NCI-H2171 treated with DMSO at 0.1 percent for 48 hours (cell line): ENCODE measurements around the gene GADD45GIP1.
"Not testable (repeated sequence)": the region's sequence is repeated elsewhere in the genome, so short reads cannot be mapped to it uniquely, and the experiment has no call there.

Experiments
- DNase-seq: peaks from one replicate; lab custom pipeline; 2025; lab: John Stamatoyannopoulos, UW

Gene GADD45GIP1

DNA sequence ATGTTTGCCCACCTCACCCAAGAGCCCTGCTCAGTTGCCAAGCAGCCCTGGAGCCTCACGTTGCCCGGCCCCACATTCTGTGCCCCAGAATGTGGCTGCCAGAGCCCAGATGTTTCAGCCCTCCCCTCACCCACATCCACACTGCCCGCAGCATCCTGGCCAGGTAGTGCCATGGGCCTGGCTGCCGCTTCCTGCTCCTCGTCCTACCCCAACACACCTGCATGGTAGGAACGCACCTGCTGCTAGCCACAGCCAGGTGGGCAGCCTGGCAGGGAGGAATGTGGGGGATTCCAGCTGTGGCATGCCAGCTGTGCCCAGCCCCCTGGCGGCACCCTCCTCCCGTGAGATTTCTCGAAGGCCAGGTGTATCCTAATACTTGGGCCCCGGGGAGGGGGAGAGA is 30.8 kb upstream of the GADD45GIP1 start:
- DNase-seq: peak; percentile 15

DNA sequence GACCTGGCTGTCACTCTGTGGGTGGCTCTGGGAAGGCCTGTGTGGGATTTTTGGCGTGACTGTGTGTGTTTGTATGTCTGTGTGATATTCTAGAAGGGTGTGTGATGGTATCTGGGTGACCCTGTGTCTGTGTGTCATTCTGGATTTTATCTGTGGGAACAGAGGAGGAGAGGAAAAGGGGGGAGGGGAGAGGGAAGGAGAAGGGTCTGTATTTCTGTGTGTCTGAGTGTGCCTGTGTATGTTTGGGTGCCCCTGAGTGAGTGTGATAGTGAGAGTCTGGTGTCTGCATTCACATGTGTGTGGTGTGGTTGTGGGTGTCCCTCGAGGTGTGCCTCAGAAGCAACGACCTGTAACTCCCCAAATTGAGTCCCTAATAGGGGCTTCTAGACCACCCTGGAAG is 30.2 kb upstream of the GADD45GIP1 start:
- DNase-seq: no peak

DNA sequence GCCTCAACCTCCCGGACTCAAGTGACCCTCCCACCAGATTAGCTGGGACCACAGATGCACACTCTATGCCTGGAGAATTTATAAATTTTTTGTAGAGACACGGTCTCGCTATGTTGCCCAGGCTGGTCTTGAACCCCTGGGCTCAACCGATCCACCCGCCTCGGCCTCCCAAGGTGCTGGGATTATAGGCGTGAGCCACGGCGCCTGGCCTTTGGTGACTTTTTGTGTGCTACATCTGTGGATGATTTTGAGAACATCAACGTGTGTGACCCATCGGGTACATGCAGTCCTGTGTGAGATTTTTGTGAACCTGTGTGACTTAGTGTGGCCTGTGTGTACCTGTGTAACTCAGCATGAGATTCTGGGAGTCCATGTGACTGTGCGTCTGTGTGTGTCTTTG is 29.7 kb upstream of the GADD45GIP1 start:
- DNase-seq: no peak

DNA sequence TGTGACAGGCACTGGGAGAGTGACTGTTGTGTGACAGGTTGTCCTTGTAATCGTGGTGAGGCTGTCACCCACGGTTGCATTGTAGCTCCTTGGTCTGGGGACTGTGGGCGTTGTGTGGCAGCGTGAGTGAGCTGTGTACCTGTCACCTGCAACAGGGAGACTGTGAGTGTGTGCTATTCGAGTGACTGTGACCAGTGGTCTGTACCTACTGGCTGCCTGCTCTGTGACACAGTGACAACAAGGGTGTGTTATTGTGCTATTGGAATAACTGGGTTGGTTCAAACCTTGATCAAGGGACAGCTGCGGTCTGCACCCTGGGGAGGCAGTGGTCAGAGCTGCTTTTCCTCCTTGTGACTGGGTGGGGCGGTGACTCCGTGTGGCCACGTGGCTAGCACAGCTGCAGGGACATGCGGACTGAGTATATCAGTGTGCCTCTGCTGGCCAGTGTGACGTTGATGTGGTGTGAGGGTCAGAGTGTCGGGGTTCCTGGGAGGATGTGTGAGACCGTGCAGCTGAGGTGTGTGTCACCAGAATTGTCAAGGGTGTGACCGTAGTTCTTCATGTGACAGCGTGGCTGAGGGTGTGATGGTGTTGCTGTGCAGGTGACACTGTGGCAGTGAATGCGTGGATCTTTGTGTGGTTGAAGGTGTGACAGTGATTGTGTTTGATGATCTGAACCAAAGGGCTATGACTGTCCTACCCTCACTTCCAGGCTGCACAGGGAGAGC is 28.2 kb upstream of the GADD45GIP1 start:
- no peak for DNase-seq

DNA sequence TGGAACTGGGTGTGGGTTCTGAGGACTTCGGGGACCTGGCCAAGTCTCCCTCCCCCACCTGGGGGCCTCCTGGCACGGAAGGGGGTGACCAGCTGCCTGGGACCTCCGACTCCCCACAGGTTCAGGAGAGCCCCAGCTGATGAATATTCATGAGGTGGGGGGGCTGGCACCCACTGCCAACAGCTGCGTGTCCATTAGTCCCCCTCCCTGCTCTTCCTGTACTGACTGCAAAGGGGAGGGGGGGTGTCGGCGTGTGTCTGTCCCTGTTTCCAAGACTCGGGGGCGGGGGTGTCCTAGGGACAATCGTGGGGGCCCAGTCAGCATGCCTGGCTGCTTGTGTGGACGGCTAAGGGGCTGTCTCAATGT is 27.6 kb upstream of the GADD45GIP1 start:
- DNase-seq: peak; percentile 53

DNA sequence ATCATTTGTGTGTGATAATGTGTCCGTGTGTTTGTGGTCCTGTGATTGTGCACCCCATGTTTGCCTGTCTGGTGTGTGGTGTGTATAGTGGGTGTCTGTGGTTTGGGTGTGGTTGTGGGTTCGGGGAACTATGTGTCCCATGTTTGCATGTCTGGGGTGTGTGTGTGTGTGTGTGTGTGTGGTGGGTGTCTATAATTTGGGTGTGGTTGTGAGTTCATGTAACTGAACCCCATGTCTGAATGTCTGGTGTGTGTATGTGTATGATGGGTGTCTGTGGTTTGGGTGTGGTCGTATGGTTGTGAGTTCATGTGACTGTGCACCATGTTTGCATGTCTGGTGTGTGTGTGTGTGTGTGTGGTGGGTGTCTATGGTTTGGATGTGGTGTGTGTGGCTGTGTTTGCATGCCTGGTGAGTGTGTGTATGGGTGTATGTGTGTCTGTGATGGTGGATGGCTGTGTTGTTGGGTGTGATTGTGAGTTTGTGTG is 27.2 kb upstream of the GADD45GIP1 start:
- peak; percentile 53 for DNase-seq

DNA sequence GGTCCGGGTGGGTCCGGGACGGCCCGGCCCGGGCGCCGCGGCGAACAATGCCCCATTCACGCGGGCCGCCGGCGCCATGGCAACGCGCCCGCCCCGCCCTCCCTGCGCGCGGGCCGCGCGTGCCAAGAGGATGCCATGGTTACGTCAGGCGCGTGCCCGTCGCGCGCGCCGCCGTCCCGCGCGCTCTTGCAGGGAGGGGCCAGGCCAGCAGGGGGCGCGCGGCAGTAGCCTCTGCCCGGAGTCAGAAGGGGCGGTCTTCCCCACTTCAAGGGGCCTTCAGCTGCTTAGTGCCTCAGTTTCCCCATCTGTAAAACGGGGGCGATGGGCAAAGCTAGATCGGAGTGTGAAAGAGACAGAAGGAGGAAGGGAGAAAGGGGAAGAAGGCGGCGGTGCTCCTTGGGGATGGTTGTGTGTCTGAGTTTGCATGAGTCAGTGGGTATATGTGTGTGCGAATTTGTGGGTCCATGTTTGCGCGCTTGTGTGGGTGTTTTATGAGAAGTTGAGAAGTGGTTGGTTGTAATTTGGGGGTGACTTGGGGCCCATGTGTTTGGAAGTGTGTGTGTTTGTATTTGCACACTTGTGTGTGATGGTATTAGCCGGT is 26.6 kb upstream of the GADD45GIP1 start:
- peak; percentile 75 for DNase-seq

DNA sequence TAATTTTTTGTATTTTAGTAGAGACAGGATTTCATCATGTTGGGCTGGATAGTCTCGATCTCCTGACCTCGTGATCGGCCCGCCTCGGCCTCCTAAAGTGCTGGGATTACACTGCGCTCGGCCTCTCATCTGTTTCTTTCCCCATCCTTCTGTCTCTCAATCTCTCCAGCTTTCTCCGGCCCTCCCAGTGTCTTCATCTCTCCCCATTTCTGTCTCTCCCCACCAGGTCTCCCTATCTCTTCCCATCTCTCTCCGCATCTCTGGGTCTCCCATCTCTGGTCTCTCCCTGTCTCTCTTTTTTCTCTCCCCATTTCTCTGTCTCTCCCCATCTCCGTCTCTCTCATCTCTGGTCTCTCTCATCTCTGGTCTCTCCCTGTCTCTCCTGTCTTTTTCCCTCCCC is 26.1 kb upstream of the GADD45GIP1 start:
- DNase-seq: peak; percentile 42

DNA sequence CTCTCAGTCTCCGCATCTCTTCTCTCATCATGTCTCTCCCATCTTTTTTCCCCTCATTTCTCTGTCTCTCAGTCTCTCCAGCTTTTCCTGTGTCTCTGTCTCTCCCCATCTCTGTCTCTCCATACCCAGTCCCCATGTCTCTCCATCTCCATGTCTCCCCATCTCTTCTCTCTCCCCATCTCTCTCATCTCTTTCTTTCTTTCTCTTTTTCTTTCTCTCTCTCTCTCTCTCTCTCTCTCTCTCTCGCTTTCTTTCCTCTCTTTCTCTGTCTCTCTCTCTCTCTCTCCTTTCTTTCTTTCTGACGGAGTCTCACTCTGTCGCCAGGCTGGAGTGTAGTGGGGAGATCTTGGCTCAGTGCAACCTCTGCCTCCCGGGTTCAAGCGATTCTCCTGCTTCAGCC is 25.6 kb upstream of the GADD45GIP1 start:
- no peak for DNase-seq

DNA sequence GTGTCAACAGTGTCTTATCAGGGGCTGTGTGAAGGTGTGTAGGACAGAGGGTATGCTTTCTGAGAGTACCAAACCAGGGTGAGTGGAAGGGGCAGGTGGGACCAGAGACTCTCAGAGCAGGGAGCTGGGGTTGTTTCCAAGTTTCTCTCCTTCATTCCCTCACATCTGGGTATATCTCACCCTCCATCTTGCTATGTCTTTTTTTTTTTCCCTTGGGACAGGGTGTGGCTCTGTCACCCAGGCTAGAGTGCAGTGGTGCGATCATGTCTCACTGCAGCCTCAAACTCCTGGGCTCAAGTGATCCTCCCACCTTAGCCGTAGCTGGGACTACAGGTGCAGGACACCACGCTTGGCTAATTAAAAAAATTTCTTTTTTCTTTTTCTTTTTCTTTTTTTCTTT is 23.0 kb upstream of the GADD45GIP1 start:
- DNase-seq: peak; percentile 13

DNA sequence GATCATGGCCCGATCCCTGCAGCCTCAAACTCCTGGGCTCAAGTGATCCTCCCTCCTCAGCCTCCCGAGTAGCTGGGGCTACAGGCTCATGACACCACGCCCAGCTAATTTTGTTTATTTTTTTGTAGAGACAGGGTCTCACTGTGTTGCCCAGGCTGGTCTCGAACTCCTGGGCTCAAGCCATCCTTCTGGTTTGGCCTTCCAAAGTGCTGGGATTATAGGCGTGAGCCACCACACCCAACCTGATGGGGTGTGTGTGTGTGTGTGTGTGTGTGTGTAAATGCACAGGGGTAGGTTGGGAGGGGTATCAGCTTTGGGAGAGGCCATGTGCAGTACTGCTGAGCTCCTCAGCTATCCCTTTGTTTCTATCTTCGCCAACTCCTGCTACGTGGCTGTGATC is 19.1 kb upstream of the GADD45GIP1 start:
- DNase-seq: not testable (repeated sequence)

DNA sequence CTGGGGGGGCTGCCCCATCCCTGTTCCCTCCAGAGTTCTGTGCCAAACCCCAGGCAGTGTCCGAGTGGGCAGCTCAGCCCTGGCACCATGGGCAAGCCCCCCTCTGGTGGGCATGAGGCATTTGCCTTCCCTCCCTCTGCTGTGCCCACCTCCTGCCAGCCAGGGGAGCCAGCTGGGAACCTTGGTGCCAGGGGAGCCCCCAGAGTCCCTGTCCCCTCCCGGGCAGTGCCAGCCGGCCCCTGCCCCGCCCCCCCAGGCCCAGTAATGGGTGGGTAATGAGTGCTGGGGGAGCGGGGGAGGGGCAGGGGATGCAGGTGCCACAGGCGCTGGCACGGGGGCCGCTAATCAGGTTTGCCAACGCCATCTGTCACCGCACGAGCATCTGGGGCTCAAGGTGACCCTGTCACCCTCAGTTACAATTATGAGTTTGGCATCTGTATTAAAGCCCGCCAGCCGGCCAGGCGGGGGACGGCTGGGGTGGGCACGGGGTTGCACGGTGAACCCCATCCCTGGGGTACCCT is 18.3 kb upstream of the GADD45GIP1 start:
- DNase-seq: peak; percentile 90

DNA sequence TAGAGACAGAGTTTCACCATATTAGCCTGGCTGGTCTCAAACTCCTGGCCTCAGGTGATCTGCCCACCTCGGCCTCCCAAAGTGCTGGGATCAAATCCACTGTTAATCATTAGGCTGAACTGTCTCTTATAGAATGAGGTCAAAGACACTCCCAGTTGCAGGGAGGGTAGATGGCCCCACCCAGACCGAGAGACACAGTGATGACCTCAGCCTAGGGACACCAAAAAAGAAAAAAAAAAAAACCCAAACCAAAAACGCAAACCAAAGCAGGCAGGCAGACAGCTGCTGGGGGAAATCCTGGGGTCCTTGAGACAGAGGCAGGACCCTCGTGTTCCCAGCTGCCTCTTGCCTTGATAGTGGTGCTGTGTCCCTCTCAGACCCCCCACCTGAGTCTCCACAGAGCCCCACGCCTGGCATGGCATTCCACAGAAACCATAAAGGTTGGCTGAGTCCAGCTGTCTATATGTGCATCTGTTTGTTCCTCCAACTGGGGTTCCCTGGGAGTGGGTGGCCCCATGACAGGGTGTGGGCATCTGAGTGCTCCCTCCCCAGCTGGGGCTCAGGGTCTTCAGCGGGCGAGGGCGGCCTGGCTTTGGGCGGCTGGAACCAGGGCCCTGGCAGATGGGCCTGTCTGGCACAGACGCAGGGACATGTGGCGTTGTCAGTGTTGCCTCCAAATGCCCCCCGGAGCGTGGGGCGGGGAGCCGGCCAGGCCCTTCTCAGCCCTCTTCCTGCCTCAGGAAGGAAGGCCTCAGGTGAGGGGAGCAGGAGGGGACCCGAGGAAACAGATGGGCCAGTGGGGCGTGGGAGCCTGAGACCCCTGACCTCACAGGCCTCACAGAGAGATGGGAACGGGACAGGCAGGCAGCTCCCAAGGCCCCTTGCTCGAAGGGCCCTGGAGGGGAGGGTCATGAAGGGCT is 17.5 kb upstream of the GADD45GIP1 start:
- peak; percentile 84 for DNase-seq

DNA sequence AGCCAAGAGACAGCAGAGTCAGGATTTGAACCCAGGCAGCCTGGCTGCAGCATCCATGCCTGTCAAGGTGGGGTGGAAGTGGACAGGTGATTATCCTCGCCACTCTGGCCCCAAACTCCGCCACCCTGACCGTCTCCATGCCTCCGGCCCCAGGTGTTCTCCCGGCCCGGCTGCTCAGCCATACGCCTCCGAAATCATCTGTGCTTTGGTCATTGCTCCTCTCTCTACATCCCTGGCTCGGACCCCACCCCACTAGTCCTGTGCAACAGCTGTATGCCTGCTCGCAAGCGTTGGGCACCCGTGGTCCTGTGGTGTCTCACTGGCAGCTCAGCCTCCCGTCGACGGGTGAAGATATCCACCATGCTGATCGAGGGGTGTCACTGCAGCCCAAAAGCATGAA is 16.2 kb upstream of the GADD45GIP1 start:
- DNase-seq: no peak

DNA sequence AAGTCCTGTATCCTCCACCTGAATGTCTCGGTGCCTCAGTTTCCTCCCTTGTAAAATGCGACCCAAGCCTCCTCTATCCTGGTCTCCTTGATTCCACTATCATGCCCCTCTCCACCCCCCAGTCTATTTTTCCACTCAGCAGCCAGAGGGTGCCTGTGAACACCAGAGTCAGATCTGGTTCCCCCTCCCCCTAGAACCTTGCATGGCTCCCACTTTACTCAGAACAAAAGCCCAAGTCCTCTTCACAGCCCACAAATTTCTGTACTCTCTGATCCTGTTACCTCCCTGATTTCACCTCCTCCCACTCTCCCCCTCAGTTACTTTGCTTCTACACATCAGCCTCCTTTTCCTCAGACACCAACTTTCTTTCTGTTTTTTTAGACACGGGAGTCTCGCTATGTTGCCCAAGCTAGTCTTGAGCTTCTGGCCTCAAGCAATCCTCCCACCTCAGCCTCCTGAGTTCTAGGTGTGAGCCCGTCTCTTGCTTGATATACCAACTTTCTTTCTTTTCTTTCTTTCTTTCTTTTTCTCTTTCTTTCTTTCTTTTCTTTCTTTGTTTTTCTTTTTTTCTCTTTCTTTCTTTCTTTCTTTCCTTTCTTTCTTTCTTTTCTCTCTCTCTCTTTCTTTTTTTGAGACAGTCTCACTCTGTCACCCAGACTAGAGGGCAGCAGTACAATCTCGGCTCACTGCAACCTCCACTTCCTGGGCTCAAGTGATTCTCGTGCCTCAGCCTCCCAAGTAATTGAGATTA is 13.2 kb upstream of the GADD45GIP1 start:
- no peak for DNase-seq

DNA sequence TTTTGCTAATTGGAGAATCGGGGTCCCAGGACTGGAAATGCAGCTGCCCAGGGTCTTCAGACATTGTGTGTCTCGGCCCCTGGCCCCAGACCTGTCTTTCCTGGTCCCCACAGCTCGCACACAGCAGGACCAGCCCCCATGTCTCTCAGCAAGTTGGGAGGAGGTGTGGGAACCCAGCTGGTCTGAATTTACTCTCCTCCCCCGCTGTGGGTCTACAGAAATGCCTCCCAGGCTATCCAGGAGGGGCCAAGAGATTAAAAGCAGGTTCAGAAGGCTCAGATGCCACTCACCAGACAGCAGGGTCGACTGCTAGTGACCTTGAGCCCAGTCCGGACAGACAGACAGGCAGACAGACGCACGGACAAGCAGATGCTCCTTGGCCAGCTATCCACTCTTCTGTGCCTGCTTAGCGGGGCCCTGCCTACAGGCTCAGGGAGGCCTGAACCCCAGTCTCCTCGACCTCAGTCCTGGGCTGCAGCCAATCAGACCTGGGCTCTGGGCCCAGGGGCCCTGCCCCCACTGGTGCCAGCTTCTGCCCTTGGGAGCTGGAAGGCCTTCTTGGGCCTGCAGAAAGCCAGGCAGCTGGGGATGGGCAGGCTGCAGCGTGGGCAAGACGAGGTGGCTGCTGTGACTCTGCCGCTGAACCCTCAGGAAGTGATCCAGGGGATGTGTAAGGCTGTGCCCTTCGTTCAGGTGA is 12.4 kb upstream of the GADD45GIP1 start, which contains the start of gene DAND5:
Gene DAND5 (plus strand): TSS at position 285 of the 697 bp plus-strand sequence. CDS start 85 bp downstream, at position 370.
- DNase-seq: peak; percentile 36

DNA sequence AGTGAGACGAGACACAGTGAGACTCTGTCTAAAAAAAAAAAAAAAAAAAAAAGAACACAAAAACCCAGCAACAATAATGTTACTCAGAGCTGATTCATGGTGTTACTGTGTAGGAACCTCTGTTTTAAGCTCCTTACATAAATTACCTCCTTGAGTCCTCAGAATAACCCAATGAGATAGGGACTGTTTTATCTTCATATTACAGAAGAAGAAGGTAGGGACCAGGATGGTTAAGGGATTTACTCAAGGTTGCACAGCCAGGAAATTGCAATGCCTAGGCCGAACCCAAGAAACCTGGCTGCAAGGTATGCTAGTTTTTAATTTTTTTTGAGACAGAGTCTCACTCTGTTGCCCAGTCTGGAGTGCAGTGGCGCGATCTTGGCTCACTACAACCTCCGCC is 10.9 kb upstream of the GADD45GIP1 start:
- DNase-seq: no peak

DNA sequence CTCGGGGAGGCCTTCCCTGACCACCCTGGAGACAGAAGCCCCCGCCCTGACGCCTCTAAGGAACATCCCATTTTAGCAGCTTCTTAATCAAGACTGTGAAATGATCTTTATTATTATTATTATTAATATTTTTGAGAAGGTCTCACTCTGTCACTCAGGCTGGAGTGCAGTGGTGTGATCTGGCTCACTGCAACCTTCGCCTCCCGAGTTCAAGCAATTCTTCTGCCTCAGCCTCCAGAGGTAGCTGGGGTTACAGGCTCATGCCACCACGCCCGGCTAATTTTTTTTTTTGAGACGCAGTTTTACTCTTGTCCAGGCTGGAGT is 8.8 kb upstream of the GADD45GIP1 start:
- DNase-seq: no peak

DNA sequence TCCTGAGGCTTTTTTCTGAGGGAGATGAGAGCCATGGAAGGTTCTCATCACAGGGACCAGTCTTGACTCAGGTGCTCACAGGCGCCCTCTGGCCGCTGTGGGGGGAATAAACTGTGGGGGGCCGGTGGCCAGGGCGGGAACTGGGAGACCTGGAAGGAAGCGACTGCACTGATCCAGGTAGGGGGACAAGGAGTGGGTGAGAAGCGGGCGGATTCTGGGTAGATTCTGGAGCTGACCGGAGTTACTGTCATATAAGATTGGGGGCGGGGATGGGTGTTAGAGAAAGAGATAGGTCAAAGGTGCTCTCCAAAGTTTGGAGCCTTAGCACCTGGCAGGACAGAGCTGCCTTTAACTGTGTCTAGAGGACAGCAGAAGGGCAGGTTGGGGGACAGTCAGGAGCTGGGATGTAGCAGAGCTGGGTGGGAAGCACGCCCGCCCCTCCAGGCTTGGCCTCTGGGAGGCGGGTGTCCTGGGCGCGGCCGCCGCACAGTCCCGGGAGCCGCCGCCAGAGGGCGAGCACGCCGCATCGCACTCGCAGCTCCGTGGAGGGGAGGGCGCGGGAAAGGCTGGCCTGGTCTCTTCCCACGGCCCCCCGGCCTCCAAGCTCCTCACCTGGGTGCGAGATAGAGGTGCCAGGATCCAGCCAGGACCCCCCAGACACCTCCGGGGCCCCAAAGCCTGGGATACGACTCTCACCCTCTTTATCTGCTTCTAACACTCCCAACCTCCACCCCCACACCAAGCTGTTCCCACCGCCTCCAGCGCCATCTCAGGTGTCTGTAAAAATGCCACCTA is 8.2 kb upstream of the GADD45GIP1 start:
- DNase-seq: peak; percentile 86

DNA sequence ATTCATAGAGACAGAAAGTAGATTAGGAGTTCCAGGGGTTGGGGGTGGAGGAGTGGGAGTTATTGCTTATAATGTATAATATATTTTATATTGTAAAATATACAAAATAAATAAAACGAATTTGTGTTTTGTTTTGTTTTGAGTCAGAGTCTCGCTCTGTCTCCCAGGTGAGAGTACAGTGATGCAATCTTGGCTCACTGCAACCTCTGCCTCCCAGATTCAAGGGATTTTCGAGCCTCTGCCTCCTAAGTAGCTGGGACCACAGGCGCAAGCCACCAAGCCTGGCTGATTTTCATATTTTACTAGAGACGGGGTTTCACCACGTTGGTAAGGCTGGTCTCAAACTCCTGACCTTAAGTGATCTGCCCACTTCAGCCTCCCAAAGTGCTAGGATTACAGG is 2.5 kb upstream of the GADD45GIP1 start:
- DNase-seq: no peak
